GM19193 (cell line): ENCODE measurements around the gene CILP.

Source experiments
- POLR2A ChIP-seq: IDR thresholded peaks from 4 replicates; pipeline ENCODE4 v1.6.1; 2011; ENCODE audit not compliant: insufficient read depth, insufficient read length; ENCODE audit errors: extremely low read depth

Gene CILP

GRCh38 chr15:65154720-65155119, 56.6 kb downstream of the CILP start:
- no peak for TF ChIP-seq POLR2A

GRCh38 chr15:65147902-65148301, 63.4 kb downstream of the CILP start:
- TF ChIP-seq POLR2A = no peak

GRCh38 chr15:65146438-65146837, 64.8 kb downstream of the CILP start:
- no peak for TF ChIP-seq POLR2A
